BE2C (cell line): ENCODE results near the gene ERMARD.

Source experiments
- DNase-seq: peaks from one replicate; pipeline ENCODE4 v3.0.0-alpha.2; 2020
- H3K27me3 ChIP-seq: fragments of 250-450 bp; sonication (Bioruptor Pico); 2 replicates; pipeline ENCODE4 v1.5.1; 2020; ENCODE audit warnings: mild to moderate bottlenecking
- H3K36me3 ChIP-seq: fragments of 250-450 bp; sonication (Bioruptor Pico); 2 replicates; pipeline ENCODE4 v1.5.1; 2020; ENCODE audit warnings: mild to moderate bottlenecking
- H3K4me1 ChIP-seq: fragments of 250-450 bp; sonication (Bioruptor Pico); 2 replicates; pipeline ENCODE4 v1.5.1; 2020
- H3K4me3 ChIP-seq: 2 replicates; pipeline ENCODE4 v1.5.1; 2011; ENCODE audit warnings: low read depth, low read length
- H3K9me3 ChIP-seq: fragments of 250-450 bp; sonication (Bioruptor Pico); 2 replicates; pipeline ENCODE4 v1.5.1; 2020
- CTCF ChIP-seq: IDR thresholded peaks from 2 replicates; pipeline ENCODE4 v1.5.1; 2012; ENCODE audit warnings: mild to moderate bottlenecking, low read depth, low read length

The ERMARD gene

GRCh38 chr6:169794317-169795055 lies 43.1 kb downstream of the ERMARD start:
- no peaks in the 10 kb centered on the region for H3K4me1 ChIP-seq
- no peaks in the 10 kb centered on the region for H3K36me3 ChIP-seq
- DNase-seq: no peak
- TF ChIP-seq CTCF: no peak
- H3K9me3 ChIP-seq: no peaks in the 10 kb centered on the region
- H3K4me3 ChIP-seq: no peak overlapping the region
- no peaks in the 10 kb centered on the region for H3K27me3 ChIP-seq

- no peaks in the 10 kb centered on the region for H3K36me3 ChIP-seq
- H3K4me1 ChIP-seq: no peaks in the 10 kb centered on the region
- no peak for TF ChIP-seq CTCF
- no peaks in the 10 kb centered on the region for H3K9me3 ChIP-seq
- no peak for DNase-seq
- no peak overlapping the region for H3K4me3 ChIP-seq
- no peaks in the 10 kb centered on the region for H3K27me3 ChIP-seq
Measured at GRCh38 chr6:169795196-169795595, 43.8 kb downstream of the ERMARD start.

GRCh38 chr6:169798764-169799473 lies 47.5 kb downstream of the ERMARD start:
- no peak for TF ChIP-seq CTCF
- Histone ChIP-seq H3K27me3 (no peaks in the 10 kb centered on the region), H3K4me3 (no peak overlapping the region), H3K9me3 (no peaks in the 10 kb centered on the region), H3K36me3 (no peaks in the 10 kb centered on the region), H3K4me1 (peaks cover 6% of the 10 kb centered on the region; the same call in 1 of the 2 replicates)
- DNase-seq: no peak

GRCh38 chr6:169799474-169799926 lies 48.1 kb downstream of the ERMARD start:
- H3K36me3 ChIP-seq: no peaks in the 10 kb centered on the region
- no peaks in the 10 kb centered on the region for H3K27me3 ChIP-seq
- DNase-seq: no peak
- H3K9me3 ChIP-seq: no peaks in the 10 kb centered on the region
- TF ChIP-seq CTCF: no peak
- H3K4me1 ChIP-seq: peaks cover 6% of the 10 kb centered on the region; the same call in 1 of the 2 replicates
- no peak overlapping the region for H3K4me3 ChIP-seq

GRCh38 chr6:169800116-169800667 lies 48.8 kb downstream of the ERMARD start:
- no peak for DNase-seq
- Histone ChIP-seq H3K4me1 (peaks cover 6% of the 10 kb centered on the region; the same call in 1 of the 2 replicates), H3K4me3 (no peak overlapping the region), H3K27me3 (no peaks in the 10 kb centered on the region), H3K9me3 (no peaks in the 10 kb centered on the region), H3K36me3 (no peaks in the 10 kb centered on the region)
- TF ChIP-seq CTCF: no peak
